Tibial nerve (tissue), 4 donors: ENCODE measurements around the gene IER2.

ENCODE experiments used
- EP300 ChIP-seq, 2 donors: sonication (generic); formaldehyde crosslinking; IDR thresholded peaks; one replicate each; pipeline ENCODE4 v1.6.1; 2017; ENCODE audit warnings: antibody characterized with exemption in 2 of 2, mild to moderate bottlenecking in 1 of 2
- POLR2A ChIP-seq, 2 donors: fragments of 450-650 bp; IDR thresholded peaks; one replicate each; pipeline ENCODE4 v1.6.1; 2017; ENCODE audit warnings: antibody characterized with exemption in 2 of 2, mild to moderate bottlenecking in 2 of 2, moderate library complexity in 2 of 2
- TF ChIP-seq, protein P1 (sequence below), 5 experiments: fragments of 200-600 bp in 3 of 5; fragments of 450-650 bp in 2 of 5; sonication (generic) in 3 of 5; IDR thresholded peaks; one replicate each; pipeline ENCODE4 v1.5.1; 2016 to 2019; ENCODE audit warnings: antibody characterized with exemption in 5 of 5, mild to moderate bottlenecking in 3 of 5, moderate library complexity in 2 of 5

DNA sequence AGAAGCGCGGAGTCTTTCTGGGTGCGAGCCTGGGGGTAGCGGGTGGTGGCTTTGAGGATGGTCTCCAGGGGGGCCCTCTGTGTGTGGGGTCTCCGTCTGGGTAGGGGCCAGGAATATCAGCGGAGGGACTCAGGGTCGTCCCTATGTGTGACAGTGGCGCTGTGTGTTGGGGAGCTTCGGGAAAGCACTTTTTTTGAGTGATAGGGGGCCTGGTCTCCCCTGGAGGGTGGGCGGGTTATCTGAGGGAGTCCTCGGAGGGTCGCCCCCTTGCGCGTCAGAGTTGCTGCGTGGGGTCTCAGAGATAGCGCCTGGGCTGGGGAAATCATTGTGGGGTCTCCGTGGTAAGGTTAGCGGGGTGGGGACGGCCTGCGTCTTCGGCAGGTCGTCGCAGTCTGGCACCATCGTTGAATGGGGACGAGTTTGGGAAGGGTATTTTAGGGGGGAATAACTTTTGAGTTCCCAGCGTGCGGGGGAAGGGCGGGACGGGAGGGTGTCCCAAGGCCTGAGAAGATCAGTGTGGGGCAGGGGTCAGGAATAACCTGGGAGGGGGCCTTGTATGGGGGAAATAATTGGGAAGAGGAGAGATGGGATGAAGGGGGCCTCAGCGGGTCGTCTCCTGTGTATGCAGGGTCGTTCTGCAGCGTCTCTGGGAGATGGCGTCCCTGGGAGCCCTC is 857 bp downstream of the IER2 start:
- TF ChIP-seq POLR2A (IDR thresholded peaks at IDR 0.05) (no peak), EP300 (IDR thresholded peaks at IDR 0.05) (no peak)
- TF ChIP-seq, protein P1, sequence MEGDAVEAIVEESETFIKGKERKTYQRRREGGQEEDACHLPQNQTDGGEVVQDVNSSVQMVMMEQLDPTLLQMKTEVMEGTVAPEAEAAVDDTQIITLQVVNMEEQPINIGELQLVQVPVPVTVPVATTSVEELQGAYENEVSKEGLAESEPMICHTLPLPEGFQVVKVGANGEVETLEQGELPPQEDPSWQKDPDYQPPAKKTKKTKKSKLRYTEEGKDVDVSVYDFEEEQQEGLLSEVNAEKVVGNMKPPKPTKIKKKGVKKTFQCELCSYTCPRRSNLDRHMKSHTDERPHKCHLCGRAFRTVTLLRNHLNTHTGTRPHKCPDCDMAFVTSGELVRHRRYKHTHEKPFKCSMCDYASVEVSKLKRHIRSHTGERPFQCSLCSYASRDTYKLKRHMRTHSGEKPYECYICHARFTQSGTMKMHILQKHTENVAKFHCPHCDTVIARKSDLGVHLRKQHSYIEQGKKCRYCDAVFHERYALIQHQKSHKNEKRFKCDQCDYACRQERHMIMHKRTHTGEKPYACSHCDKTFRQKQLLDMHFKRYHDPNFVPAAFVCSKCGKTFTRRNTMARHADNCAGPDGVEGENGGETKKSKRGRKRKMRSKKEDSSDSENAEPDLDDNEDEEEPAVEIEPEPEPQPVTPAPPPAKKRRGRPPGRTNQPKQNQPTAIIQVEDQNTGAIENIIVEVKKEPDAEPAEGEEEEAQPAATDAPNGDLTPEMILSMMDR (IDR thresholded peaks at IDR 0.05) = no peak
